ENCODE data around the gene PRKN.

DNA sequence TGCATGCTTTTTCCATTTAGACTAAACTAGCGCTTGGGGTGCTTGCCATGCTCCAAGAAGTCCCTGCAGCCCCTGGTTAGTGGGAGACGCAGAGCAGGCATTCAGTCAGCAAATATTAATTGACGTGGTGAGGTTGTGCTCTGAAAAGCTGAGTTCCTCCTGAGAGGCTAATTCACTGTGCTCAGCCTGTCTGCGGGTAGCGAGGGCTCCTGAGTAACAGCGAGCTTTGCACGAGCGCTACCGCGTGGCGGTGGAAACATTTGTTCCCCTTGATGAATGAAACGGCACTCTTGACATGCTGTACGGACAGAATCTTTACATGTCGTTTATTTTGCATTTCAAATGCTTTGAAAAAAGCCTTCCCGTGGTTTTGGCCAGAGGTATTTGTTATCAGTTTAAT is 1283.1 kb downstream of the PRKN start:
- TF ChIP-seq GATA2 (IDR thresholded peaks at IDR 0.05; ENCODE audit: low read depth, low read length) (no peak), GATA3 (IDR thresholded peaks at IDR 0.05; ENCODE audit: low read depth, low read length) (no peak)
